Measurements from ENCODE around the gene LPP.

Gene LPP

GRCh38 chr3:188780193-188781147 is 626.5 kb downstream of the LPP start:
- peak in 1 of 2 donors; percentile 29 for DNase-seq

GRCh38 chr3:188782613-188783124 is 628.7 kb downstream of the LPP start:
- DNase-seq, result no peak

- no peak for DNase-seq
Observed at GRCh38 chr3:188786424-188786823, 632.5 kb downstream of the LPP start.

GRCh38 chr3:188788621-188789081 is 634.7 kb downstream of the LPP start:
- DNase-seq, result peak; percentile 39 to 43

GRCh38 chr3:188789251-188789650 is 635.3 kb downstream of the LPP start:
- DNase-seq, result no peak

GRCh38 chr3:188791311-188791710 is 637.4 kb downstream of the LPP start:
- DNase-seq, result no peak

- no peak for DNase-seq
Observed at GRCh38 chr3:188792793-188793192, 638.8 kb downstream of the LPP start.

GRCh38 chr3:188796122-188796631 is 642.2 kb downstream of the LPP start:
- DNase-seq, result peak; percentile 6 to 35

GRCh38 chr3:188797045-188797444 is 643.1 kb downstream of the LPP start:
- DNase-seq, result no peak

GRCh38 chr3:188798556-188799145 is 644.7 kb downstream of the LPP start:
- no peak for DNase-seq

GRCh38 chr3:188801393-188801792 is 647.4 kb downstream of the LPP start:
- DNase-seq, result no peak

- no peak for DNase-seq
Observed at GRCh38 chr3:188802645-188803044, 648.7 kb downstream of the LPP start.

GRCh38 chr3:188807006-188807405 is 653.0 kb downstream of the LPP start:
- no peak for DNase-seq

GRCh38 chr3:188812198-188812597 is 658.2 kb downstream of the LPP start:
- DNase-seq, result no peak

- no peak for DNase-seq
Observed at GRCh38 chr3:188814581-188814980, 660.6 kb downstream of the LPP start.

- no peak for DNase-seq
Observed at GRCh38 chr3:188817103-188817934, 663.4 kb downstream of the LPP start.

GRCh38 chr3:188817935-188818269 is 663.9 kb downstream of the LPP start:
- DNase-seq, result no peak

GRCh38 chr3:188818282-188818681 is 664.3 kb downstream of the LPP start:
- DNase-seq, result no peak

GRCh38 chr3:188819939-188820338 is 666.0 kb downstream of the LPP start:
- no peak for DNase-seq

- peak in 1 of 2 donors; percentile 21 for DNase-seq
Observed at GRCh38 chr3:188822004-188822403, 668.0 kb downstream of the LPP start.

- no peak for DNase-seq
Observed at GRCh38 chr3:188822411-188822810, 668.5 kb downstream of the LPP start.

- DNase-seq, result no peak
Observed at GRCh38 chr3:188824566-188824965, 670.6 kb downstream of the LPP start.

GRCh38 chr3:188825901-188826300 is 671.9 kb downstream of the LPP start:
- DNase-seq, result no peak
